H1 (cell line): ENCODE data around the gene UVRAG.

Experiments
- BCL11A ChIP-seq, 2 experiments: IDR thresholded peaks; one replicate each; pipeline ENCODE4 v1.6.1; 2011; ENCODE audit warnings: low read depth in 2 of 2, low read length in 2 of 2, mild to moderate bottlenecking in 2 of 2
- CREB1 ChIP-seq: IDR thresholded peaks from 2 replicates; pipeline ENCODE4 v1.6.1; 2012; ENCODE audit warnings: inconsistent platforms
- CTBP2 ChIP-seq: IDR thresholded peaks from 2 replicates; pipeline ENCODE4 v1.7.0; 2011; ENCODE audit warnings: borderline replicate concordance, mild to moderate bottlenecking, moderate library complexity, mixed read lengths, low read length; ENCODE audit not compliant: insufficient read depth, insufficient read length
- GTF2F1 ChIP-seq: IDR thresholded peaks from 2 replicates; pipeline ENCODE4 v1.6.1; 2012; ENCODE audit warnings: low read depth, low read length, improper control_type of control experiment, borderline replicate concordance
- RFX5 ChIP-seq: IDR thresholded peaks from 2 replicates; pipeline ENCODE4 v1.6.1; 2011; ENCODE audit warnings: low read depth, low read length, improper control_type of control experiment, borderline replicate concordance
- SUZ12 ChIP-seq: fragments of 200-600 bp; sonication (generic); IDR thresholded peaks from 2 replicates; pipeline ENCODE4 v1.6.1; 2012; ENCODE audit warnings: mild to moderate bottlenecking, inconsistent platforms, low read length, moderate library complexity, mixed read lengths
- TAF7 ChIP-seq: optimal IDR thresholded peaks from 2 replicates; pipeline ENCODE3; 2011; ENCODE audit warnings: low read depth, mild to moderate bottlenecking, inconsistent platforms, low read length, moderate library complexity, borderline replicate concordance
- TCF12 ChIP-seq: IDR thresholded peaks from 2 replicates; pipeline ENCODE4 v1.6.1; 2011; ENCODE audit warnings: low read depth, mild to moderate bottlenecking, low read length
- TEAD4 ChIP-seq: IDR thresholded peaks from 2 replicates; pipeline ENCODE4 v1.6.1; 2012; ENCODE audit warnings: low read depth, low read length, inconsistent platforms, mixed read lengths
- TF ChIP-seq, protein P1 (sequence below): IDR thresholded peaks from 2 replicates; pipeline ENCODE4 v1.6.1; 2011; ENCODE audit warnings: low read depth, mild to moderate bottlenecking, low read length; ENCODE audit not compliant: insufficient read depth
- TF ChIP-seq, protein P2 (sequence below), 3 experiments: IDR thresholded peaks; 1 replicate in 2 of 3; 2 replicates in 1 of 3; pipeline versions ENCODE4 v1.5.1 to v1.6.1; 2011; ENCODE audit warnings: low read length in 3 of 3, mild to moderate bottlenecking in 3 of 3, inconsistent platforms in 2 of 3, low read depth in 1 of 3, moderate library complexity in 1 of 3; ENCODE audit not compliant: insufficient read depth in 1 of 3; ENCODE audit errors: control extremely low read depth in 1 of 3

DNA sequence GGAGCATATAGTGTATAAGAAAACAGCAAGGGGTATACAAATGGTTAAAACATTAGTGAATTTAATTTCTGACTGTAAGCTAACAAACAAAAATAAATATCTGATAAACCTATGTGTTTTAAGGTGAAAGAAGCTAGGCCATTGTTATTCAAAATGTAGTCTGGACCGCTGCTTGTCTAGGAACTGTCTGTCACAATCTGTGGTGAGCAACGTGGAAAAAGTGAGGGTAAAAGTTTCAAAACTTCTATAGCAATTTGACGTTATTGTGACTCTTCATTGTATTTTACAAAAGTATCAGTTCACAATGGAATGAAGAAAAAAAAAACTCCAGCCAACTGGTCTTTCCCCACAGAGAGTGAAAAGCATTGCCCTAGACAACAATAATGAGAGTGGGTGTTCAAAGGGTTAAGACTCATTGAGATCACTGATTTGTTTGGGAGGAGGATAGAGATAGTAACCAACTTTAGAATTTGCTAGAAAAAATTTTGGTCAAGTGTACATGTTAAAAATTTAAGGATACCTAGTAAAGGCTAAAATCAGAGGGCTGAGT lies 79.1 kb downstream of the UVRAG start:
- TF ChIP-seq TAF7 (no peak), GTF2F1 (no peak), TCF12 (no peak), CTBP2 (no peak), RFX5 (no peak), SUZ12 (no peak), TEAD4 (no peak), CREB1 (no peak), BCL11A (IDR thresholded peaks at IDR 0.05; ENCODE audit: low read depth in 2 of 2, low read length in 2 of 2) (no peak)
- TF ChIP-seq, protein P1, sequence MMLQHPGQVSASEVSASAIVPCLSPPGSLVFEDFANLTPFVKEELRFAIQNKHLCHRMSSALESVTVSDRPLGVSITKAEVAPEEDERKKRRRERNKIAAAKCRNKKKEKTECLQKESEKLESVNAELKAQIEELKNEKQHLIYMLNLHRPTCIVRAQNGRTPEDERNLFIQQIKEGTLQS, result no peak
- TF ChIP-seq, protein P2, sequence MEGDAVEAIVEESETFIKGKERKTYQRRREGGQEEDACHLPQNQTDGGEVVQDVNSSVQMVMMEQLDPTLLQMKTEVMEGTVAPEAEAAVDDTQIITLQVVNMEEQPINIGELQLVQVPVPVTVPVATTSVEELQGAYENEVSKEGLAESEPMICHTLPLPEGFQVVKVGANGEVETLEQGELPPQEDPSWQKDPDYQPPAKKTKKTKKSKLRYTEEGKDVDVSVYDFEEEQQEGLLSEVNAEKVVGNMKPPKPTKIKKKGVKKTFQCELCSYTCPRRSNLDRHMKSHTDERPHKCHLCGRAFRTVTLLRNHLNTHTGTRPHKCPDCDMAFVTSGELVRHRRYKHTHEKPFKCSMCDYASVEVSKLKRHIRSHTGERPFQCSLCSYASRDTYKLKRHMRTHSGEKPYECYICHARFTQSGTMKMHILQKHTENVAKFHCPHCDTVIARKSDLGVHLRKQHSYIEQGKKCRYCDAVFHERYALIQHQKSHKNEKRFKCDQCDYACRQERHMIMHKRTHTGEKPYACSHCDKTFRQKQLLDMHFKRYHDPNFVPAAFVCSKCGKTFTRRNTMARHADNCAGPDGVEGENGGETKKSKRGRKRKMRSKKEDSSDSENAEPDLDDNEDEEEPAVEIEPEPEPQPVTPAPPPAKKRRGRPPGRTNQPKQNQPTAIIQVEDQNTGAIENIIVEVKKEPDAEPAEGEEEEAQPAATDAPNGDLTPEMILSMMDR (IDR thresholded peaks at IDR 0.05; ENCODE audit: control extremely low read depth in 1 of 3, insufficient read depth in 1 of 3, low read depth in 1 of 3, low read length in 3 of 3), result no peak
